Right renal cortex interstitium (tissue), 3 donors: ENCODE results near the gene PAN3. TPM values are rescaled to one million over a fixed set of nuclear protein-coding genes. Genes with fewer than 3 reads are reported as not detected.
A peak's percentile ranks its signal among the peaks of the same experiment; 100 is the strongest.
"Not testable (repeated sequence)": the region's sequence is repeated elsewhere in the genome, so short reads cannot be mapped to it uniquely, and the experiment has no call there.

Experiments
- DNase-seq, 3 donors: peaks; one replicate each; pipeline ENCODE4 v3.0.0-alpha.2; 2013; ENCODE audit warnings: low read depth in 3 of 3, low spot score in 2 of 3
- polyA plus RNA-seq, 3 donors: library from polyadenylated mRNA; unstranded; fragments of 120-200 nt; gene quantifications; one replicate each; pipeline ENCODE4 v1.2.1, GENCODE V29; 2013; ENCODE audit not compliant: insufficient read length in 3 of 3

The PAN3 gene
- 10 to 100 TPM; 47.9 to 54.1 (median 49.9) TPM for polyA plus RNA-seq

- peak; percentile 77 to 90 (median 83) for DNase-seq
These were observed at the start of gene PAN3 for GRCh38 chr13:28138012-28138755. TSS of gene PAN3 (plus strand) at chr13:28138545. CDS start at chr13:28138658, 113 bp downstream.

GRCh38 chr13:28089065-28089464 is 49.3 kb upstream of the PAN3 start:
- no peak for DNase-seq

DNA sequence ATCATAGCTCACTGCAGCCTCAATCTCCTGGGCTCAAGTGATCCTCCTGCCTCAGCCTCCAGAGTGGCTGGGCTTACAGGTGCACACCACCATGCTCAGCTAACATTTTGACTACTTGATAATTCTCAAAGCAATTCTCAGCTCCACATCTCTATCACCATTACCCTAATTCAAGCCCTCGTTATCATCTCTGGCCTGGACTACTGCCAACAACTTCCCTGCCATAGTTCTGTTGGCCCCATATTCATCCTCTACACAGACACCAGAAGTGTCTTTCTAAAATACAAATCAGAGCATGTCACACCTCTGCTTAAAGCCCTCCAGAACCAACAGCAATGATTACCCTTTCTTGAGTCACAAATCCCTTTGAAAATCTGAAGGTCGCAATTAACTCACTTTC is 45.9 kb upstream of the PAN3 start:
- DNase-seq = no peak

GRCh38 chr13:28093881-28094280 is 44.5 kb upstream of the PAN3 start:
- DNase-seq = no peak

DNA sequence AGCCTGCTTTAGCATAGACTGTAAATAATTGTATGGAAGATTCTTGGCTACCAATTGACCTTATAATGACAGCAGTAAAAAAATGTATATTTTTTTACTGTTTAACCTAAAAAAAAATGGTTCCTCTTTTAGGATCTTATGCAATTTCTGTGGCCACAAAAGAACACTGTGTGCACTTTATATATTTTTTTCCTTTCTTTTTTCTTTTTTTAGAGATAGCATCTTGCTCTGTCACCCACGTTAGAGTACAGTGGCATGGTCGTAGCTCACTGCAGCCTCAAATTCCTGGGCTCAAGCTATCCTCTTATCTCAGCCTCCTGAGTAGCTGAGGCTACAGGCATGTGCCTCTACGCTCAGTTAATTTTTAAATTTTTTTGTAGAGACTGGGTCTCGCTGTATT is 44.0 kb upstream of the PAN3 start:
- DNase-seq = no peak

DNA sequence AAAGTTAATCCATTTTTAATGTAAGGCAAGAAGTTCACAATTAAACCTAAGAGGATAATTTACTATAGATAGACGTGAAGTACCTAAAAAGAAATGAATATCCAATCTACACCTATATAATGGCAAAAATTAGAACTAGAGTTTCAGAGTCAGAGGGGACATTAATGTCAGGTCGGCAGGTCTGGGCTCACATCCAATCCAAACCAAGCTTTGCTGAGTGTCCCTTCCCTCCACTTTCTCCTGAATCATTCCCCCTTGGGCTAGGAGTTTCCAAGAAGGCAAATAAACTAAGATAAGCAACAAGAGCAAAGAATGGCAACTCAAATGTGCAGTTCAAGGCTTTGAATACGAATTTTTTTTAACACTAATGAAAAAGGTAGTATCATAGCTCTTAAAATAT is 40.8 kb upstream of the PAN3 start:
- no peak for DNase-seq

DNA sequence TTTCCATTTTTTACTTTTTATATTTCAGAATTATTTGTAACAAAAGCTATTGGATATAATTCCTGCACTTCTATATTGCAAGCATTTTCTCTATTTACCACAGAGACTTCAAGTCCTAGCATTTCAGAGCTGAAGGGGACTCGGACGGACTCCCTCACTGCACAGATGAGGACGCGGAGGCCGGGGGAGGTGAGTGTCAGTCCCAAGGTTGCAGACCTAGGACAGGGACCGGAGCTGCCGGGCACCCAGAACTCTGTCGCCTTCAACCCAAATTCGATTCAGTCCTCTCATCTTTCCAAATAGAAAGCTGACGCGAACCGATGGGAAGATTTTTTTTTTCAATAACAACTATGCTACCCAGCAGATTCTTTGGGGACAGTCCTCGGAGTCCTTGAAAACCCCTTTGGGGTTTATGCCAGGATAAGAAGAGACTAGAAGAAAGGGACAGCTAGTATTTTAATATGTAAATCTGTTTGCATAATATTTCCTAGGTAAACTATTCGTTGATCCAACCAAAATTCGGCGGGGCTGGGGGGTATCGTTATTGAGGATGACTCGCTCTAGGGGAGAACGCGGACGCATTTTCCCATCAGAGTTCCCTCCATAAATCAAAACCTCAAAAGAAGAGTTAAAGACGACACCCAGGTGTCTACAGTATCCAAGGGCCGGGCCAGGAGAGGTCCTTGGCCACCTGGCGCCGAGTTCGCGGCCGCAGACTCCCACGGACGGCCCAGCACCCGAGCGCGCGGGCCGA is 38.8 kb upstream of the PAN3 start:
- no peak for DNase-seq

DNA sequence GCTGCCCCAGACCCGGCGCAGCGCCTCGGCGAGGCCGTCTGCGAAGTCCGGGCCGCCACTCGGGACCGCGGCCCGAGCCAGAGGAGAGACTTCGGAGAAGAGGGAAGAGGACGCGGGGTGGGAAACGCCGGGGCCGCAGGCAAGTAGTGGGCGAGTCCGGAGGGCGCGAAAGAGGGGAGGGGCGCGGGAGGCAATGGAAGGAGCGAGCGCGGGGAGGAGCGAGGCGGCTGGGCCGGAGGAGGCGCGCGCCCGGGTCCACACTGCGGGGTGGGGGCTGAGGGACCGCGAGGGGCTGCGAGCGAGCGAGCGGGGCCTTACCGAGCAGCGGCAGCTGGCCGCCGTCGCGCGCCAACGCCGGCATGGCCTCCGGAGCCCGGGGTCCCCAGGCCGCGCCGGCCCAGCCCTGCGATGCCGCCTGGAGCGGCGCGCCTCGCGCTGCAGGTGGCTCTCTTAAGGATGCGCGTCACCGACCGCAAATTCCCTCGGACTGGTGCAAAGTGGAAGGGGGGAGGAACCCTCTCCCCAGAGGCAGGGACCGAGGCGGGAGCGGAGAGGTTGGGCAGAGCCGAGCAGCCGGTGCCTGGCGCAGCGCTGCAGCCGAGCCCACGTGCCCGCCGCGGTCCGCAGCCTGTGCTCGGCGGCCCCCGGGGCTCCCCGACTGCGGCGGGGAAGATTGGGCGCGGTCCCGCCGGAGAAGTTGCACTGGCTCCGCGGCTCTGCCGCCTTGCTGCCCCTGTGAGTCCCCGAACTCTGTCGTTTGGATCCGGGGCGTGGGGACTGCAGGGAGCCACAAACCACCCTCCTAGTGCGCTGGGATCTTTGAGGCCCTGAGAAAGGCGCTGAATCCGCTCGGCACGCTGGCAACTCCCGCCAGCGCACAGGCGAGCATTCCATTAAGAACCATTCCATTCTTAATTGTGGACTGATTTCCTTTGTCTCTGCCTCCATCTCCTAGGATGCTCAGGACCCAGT is 37.9 kb upstream of the PAN3 start, which contains the start of gene FLT3:
TSS of gene FLT3 (minus strand) at position 427 of the 972 bp plus-strand sequence. CDS start at position 361, 66 bp downstream.
- peak in 1 of 3 donors; percentile 23 for DNase-seq

DNA sequence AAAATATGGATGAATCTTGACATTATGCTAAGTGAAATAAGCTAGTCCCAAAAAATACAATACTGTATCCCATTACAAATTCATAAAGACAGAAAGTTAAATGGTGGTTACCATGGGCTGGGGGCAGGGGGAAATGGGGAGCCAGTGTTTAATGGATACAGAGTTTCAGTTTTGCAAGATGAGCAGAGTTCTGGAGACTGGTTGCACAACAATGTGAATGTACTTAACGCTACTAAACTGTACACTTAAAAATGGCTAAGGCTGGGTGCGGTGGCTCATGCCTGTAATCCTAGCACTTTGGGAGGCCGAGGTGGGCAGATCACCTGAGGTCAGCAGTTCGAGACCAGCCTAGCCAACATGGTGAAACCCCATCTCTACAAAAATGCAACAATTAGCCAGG is 36.5 kb upstream of the PAN3 start:
- not testable (repeated sequence) for DNase-seq

DNA sequence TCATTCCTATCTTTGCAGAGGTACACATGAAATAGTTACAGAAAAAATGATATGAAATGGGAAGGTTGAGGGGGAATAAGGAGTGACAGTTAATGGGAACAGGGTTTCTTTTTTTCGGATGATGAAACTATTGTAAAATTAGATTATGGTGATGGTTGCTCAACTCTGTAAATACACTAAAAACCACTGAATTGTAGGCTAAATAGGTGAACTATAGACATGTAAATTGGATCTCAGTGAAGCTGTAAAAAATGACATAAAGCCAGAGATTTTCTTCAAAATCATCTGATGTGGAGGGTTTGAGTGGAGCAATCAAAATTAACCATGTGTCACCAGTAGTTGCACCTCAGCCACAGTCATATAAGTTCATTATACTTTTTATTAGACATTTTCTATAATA is 31.4 kb upstream of the PAN3 start:
- DNase-seq = no peak

DNA sequence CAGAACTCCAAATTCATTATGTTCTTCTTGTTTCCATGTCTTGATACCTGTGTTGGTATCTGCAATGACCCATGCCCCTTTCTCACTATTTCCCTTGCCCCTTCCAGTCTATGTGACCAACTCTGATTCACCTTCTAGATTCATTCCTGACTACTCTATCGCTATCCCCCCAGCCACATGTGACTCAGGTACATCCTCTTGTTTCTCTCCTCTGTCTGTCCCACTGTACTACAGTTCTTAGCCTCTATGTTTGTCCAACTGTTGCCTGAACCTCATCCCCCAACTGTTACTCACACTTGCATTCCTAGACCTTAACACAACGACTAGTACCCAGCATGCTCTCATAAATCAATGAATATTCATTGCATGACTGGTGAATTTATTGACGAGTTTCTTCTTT is 27.9 kb upstream of the PAN3 start:
- no peak for DNase-seq

DNA sequence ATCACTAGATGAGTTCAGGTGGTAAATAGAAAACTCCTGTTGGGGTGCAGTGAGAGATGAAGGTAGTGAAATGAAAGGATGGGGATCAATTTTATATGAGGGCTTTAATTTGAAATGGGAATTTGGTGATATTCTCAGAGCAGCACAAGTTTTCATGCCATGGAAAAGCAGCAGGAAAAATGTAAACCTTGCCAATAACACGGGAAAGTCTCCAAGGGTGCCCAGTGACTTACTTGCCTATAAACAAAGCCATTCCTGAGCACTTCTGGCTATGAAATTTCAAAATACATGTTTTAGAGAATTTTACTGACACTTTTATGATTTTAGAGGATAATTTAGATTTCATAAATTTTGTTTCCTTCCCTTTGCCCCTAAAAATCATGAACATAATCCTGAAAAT is 21.6 kb upstream of the PAN3 start:
- no peak for DNase-seq

DNA sequence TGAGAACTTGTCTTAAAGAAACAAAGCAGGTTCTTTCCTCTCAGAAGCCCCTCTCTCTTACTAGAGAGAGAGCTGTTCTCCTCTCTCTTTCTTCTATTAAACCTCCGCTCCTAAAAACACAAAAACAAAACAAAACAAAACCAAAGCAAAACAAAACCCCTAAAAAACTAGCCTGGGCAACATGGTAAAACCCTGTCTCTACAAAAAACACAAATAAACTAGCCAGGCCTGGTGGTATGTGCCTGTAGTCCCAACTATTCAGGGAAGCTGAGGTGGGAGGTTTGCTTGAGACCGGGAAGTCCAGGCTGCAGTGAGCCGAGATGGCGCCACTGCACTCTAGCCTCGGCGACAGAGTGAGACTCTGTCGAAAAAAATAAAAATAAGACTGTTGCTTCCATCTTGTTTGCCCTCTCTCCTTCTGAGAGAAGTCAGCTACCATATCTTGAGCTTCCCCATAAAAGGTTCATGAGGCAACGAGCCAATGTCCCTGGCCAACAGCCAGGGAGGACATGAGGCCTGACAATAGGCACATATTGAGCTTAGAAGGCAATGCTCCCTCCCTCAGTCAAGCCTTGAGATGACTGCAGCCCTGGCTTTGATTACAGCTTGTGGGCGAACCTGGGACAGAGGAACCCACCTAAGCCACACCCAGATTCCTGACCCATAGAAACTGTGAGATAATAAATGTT is 20.5 kb upstream of the PAN3 start:
- DNase-seq = no peak

DNA sequence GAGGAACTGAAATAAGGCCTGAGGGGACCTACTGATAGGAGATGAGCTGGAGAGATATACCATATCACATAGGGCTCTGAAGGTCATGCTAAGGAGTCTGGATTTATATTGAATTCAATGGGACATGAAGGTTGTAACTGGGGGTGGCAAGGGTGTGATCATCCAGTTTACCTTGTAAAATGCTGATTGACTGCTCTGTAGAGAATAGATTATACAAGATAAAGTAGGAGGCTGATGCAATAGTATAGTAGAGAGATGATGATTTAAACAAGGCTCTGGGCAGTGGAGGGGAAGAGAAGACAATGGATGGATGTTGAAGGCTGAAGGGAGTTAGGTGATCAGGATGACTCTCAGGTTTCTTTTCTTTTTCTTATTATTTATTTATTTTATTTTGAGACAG is 18.0 kb upstream of the PAN3 start:
- DNase-seq = no peak

DNA sequence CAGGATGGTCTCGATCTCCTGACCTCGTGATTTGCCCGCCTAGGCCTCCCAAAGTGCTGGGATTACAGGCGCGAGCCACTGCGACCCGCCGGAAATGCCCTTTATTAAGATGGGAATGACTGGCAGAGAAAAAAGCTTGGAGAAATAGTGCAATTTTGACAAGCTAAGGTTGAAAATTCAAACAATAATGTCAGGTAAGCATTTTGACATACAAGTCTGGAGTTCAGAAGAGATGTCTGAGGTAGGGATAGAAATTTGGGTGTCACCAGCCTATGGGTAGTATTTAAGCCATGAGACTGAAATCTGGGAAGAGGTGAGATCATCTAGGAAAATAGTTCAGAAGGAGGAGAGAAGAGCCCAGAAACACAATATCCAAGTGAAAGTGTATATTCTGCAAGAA is 17.1 kb upstream of the PAN3 start:
- no peak for DNase-seq

DNA sequence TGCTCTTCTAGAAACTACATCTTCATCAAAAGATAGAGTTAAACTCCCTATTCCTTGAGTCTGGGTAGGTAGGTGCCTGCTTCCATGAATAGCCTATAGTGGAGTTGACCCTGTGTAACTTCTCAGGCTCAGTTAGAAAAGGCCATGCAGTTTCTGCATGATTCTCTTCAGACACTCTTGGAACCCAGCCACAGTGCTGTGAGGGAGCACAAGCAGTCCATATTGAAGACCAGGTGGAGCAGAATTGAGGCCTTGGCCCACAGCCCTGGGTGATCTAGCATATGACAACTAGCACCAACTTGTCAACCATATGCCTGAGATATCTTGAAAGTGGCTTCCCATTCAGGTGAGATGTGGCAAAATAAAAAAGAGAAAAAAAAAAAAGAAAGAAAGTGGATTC is 10.3 kb upstream of the PAN3 start:
- no peak for DNase-seq

DNA sequence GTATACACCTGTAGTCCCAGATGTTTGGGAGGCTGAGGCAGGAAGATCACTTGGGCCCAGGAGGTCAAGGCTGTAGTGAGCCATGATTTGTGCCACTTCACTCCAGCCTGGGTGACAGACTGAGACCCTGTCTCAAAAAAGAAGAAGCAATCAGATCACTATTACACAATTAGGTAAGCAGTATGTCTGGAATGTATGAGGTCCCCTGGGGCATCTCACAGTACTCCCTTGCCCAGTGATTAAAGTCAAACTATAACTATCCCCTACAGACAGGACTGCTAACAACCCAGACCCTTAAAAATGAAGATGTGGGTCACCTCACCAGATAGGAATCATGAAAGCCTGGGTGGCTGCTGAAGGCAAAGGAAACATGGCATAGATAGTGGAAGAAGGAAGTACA is 9.4 kb upstream of the PAN3 start:
- DNase-seq = no peak

DNA sequence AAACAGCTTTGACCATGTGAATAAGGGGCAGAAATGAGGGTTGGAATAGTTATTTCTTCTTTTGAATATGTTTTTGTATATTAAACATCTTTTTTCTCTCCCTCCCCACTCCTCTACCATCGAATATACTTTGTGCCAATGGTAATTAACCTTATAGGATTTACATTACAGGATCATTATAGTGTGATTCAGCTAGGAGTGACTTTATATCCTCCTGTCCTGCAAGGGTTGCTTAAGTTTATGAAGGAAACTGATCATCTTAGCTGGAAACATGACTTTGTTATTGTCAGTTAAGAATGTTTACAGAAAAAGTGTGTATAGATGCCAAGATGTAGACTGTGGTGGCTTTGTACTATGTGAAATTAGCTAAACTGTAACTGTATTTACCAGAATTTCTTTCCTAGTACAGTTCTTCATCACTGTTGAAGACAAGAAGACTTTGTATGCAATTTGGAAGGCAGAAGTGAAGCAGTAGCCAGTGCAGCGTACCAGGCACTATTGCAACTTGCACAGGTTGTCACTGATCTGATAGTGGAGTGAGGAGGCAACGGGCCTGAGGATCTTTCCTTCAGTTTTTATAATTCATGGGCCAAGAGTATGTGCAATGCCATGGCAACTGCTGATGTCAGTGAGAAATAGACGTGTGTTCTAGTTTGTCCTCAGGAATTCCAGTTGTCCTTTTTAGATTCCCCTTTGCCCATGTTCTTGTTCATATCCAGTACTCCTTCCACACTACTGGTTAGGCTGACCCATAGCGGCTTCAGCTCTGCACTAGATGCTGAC is 8.2 kb upstream of the PAN3 start:
- DNase-seq = no peak

DNA sequence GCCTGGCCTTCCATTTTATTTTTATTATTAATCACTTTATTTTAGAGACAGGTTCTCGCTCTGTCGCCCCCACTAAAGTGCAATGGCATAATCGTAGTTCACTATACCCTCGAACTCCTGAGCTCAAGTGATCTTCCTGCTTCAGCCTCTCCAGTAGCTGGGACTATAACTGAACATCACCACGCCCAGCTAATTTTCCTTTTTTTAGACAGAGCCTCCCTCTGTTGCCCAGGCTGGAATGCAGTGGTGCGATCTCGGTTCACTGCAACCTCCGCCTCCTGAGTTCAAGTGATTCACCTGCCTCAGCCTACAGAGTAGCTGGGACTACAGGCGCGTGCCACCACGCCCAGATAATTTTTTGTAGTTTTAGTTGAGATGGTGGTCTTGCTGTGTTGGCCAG is 6.7 kb upstream of the PAN3 start:
- DNase-seq = no peak

DNA sequence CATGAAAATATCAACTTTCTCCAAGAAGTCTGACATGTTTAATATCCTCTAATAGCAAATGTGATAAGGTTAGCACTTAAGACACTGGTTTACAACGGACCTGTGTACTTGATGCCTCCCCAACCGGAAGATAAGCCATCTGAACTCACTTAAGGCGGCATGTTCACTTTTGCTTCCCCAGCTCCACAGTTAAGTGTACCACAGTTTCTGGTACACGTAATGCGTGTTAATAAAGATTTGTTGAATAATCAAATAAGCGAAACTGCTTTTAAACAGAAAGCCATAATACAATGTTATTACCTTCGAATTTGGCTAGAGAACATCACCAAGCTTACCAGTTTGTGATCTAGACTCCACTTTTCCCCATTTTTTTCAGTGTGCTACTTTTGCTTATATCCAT is 1.4 kb upstream of the PAN3 start:
- DNase-seq = no peak
